ENCODE measurements around the gene HS1BP3. TPM values are rescaled to one million over a fixed set of nuclear protein-coding genes. Genes with fewer than 3 reads are reported as not detected.

HS1BP3 gene
- total RNA-seq, 1 experiment from 2014 or later, result 17.1 TPM

DNA sequence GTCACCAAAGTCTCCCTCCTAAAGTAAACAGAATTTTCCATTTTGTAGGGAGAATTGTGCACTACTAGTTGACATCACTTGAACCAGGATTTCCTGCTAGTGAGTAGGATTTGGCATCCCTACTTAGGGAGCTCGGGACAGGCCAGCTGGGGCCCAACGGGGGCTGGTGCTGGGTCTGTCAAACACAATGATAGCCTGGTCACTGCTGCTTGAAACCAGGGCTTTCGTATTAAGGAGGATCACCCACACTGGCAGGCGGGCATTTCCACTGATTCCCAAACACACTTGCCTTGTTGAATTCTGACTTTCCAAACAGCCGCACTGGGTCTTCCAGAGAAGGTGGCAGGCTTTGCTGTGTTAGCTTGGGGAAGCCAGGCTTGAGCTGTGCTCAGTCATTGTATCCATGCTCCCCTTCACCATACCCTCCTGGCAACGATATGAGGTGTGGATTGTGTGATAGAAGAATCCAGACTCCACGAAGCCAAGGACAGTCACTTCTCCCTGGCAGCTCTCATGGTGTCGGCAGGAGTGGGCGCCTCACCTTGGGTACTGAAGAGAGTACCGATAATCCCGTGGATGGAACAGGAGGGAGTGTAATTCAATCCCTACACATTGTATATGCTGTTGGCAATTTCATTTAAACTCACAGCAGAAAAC lies 23.5 kb upstream of the HS1BP3 start:
- H2AFZ ChIP-seq (ENCODE audit: low read depth, low read length, poor library complexity, severe bottlenecking), result no peak overlapping the region
- H3K79me2 ChIP-seq (ENCODE audit: insufficient read depth, low read length), result no peaks in the 10 kb centered on the region
- ChIA-PET RAD21 (ENCODE audit: low non-redundant PET in 1 of 2, low total read pairs in 2 of 2, uncharacterized antibody in 2 of 2, unreplicated experiment in 2 of 2) (no interaction called here), POLR2A (no interaction called here), CTCF (interaction anchor here (3.2 kb wide), 1 partner anchor 13 kb away, joined by 30 read pairs; no protein-coding TSS in a partner anchor)
- H3K27ac ChIP-seq (ENCODE audit: low read depth, low read length), result no peak overlapping the region
- peaks cover 0 to 11% of the 10 kb centered on the region in 2 experiments; a peak in 2 of 4 replicates for H3K4me1 ChIP-seq (ENCODE audit: control insufficient read depth in 1 of 2, insufficient read depth in 2 of 2, low read length in 2 of 2)
- no peaks in the 10 kb centered on the region for H4K20me1 ChIP-seq (ENCODE audit: insufficient read depth)
- TF ChIP-seq, protein P1, sequence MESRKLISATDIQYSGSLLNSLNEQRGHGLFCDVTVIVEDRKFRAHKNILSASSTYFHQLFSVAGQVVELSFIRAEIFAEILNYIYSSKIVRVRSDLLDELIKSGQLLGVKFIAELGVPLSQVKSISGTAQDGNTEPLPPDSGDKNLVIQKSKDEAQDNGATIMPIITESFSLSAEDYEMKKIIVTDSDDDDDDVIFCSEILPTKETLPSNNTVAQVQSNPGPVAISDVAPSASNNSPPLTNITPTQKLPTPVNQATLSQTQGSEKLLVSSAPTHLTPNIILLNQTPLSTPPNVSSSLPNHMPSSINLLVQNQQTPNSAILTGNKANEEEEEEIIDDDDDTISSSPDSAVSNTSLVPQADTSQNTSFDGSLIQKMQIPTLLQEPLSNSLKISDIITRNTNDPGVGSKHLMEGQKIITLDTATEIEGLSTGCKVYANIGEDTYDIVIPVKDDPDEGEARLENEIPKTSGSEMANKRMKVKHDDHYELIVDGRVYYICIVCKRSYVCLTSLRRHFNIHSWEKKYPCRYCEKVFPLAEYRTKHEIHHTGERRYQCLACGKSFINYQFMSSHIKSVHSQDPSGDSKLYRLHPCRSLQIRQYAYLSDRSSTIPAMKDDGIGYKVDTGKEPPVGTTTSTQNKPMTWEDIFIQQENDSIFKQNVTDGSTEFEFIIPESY (IDR thresholded peaks at IDR 0.05; ENCODE audit: extremely low read depth, insufficient replicate concordance, low read length), result no peak
- no peaks in the 10 kb centered on the region for H3K9me2 ChIP-seq (ENCODE audit: insufficient read depth)
- H3K4me3 ChIP-seq (replicated peaks in 1 of 2; ENCODE audit: low read depth in 1 of 2, low read length in 2 of 2), result no peak overlapping the region
- H3K27me3 ChIP-seq (ENCODE audit: insufficient read depth, low read length), result no peaks in the 10 kb centered on the region
- intact Hi-C loops (cut with micrococcal nuclease), result no loop called here
- no TSS peak for BruUV-seq (replicated peaks)
- H3K9me3 ChIP-seq (ENCODE audit: control insufficient read depth in 1 of 2, insufficient read depth in 1 of 2, low read depth in 1 of 2, low read length in 2 of 2), result no peaks in the 10 kb centered on the region
- H3K9ac ChIP-seq (ENCODE audit: low read length), result no peak overlapping the region
- no peaks in the 10 kb centered on the region for H3K36me3 ChIP-seq (ENCODE audit: control insufficient read depth in 1 of 2, insufficient read depth in 2 of 2, low read length in 2 of 2)
- DNase-seq (ENCODE audit: low read depth, low spot score) (no peak), ATAC-seq (no peak)
- H3K4me2 ChIP-seq (ENCODE audit: low read length), result no peak overlapping the region

DNA sequence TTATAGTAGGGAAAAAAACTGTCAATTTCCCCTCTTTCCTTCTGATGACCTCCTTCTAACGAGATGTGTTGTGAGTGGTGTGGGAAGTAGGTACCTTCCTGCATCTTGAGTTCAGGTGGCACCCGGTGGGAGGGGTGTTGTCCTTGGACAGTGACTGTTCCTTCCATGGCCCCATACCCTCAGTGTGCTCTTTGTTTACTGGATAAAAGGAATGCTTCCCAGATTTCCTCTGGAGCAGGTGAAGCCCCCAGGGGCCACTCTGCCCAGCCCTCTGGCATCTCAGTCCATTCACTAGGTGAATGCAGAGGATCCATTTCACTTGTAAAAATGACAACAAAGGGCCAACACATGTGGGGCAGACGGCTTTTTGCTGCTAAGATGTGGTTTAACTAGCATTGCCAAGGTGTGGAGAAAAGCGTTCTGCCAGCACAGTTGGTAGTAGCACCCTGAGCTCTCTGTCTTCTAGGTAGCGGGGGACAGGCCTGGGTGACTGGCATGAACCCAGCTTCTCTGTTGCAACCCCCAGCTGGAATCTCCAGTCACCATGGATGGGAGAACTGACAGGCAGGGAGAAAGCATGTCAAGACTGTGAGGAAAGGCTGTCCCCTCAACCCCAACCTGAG lies 22.9 kb upstream of the HS1BP3 start:
- no peak overlapping the region for H3K4me3 ChIP-seq (replicated peaks in 1 of 2; ENCODE audit: low read depth in 1 of 2, low read length in 2 of 2)
- no peaks in the 10 kb centered on the region for H3K27me3 ChIP-seq (ENCODE audit: insufficient read depth, low read length)
- H2AFZ ChIP-seq (ENCODE audit: low read depth, low read length, poor library complexity, severe bottlenecking), result no peak overlapping the region
- H3K27ac ChIP-seq (ENCODE audit: low read depth, low read length), result no peak overlapping the region
- no peak overlapping the region for H3K4me2 ChIP-seq (ENCODE audit: low read length)
- H3K36me3 ChIP-seq (ENCODE audit: control insufficient read depth in 1 of 2, insufficient read depth in 2 of 2, low read length in 2 of 2), result no peaks in the 10 kb centered on the region
- intact Hi-C loops (cut with micrococcal nuclease), result no loop called here
- H4K20me1 ChIP-seq (ENCODE audit: insufficient read depth), result no peaks in the 10 kb centered on the region
- ATAC-seq (no peak), DNase-seq (ENCODE audit: low read depth, low spot score) (no peak)
- ChIA-PET CTCF (interaction anchor here (3.2 kb wide), 1 partner anchor 12 kb away, joined by 30 read pairs; no protein-coding TSS in a partner anchor), RAD21 (ENCODE audit: low non-redundant PET in 1 of 2, low total read pairs in 2 of 2, uncharacterized antibody in 2 of 2, unreplicated experiment in 2 of 2) (no interaction called here), POLR2A (no interaction called here)
- H3K9me3 ChIP-seq (ENCODE audit: control insufficient read depth in 1 of 2, insufficient read depth in 1 of 2, low read depth in 1 of 2, low read length in 2 of 2), result no peaks in the 10 kb centered on the region
- no peak for TF ChIP-seq RAD21 (IDR thresholded peaks at IDR 0.05; ENCODE audit: low read depth)
- TF ChIP-seq JUND (IDR thresholded peaks at IDR 0.05), result no peak
- no peak for TF ChIP-seq ZNF274 (IDR thresholded peaks at IDR 0.05; ENCODE audit: low read depth, low read length)
- TF ChIP-seq, protein P2, sequence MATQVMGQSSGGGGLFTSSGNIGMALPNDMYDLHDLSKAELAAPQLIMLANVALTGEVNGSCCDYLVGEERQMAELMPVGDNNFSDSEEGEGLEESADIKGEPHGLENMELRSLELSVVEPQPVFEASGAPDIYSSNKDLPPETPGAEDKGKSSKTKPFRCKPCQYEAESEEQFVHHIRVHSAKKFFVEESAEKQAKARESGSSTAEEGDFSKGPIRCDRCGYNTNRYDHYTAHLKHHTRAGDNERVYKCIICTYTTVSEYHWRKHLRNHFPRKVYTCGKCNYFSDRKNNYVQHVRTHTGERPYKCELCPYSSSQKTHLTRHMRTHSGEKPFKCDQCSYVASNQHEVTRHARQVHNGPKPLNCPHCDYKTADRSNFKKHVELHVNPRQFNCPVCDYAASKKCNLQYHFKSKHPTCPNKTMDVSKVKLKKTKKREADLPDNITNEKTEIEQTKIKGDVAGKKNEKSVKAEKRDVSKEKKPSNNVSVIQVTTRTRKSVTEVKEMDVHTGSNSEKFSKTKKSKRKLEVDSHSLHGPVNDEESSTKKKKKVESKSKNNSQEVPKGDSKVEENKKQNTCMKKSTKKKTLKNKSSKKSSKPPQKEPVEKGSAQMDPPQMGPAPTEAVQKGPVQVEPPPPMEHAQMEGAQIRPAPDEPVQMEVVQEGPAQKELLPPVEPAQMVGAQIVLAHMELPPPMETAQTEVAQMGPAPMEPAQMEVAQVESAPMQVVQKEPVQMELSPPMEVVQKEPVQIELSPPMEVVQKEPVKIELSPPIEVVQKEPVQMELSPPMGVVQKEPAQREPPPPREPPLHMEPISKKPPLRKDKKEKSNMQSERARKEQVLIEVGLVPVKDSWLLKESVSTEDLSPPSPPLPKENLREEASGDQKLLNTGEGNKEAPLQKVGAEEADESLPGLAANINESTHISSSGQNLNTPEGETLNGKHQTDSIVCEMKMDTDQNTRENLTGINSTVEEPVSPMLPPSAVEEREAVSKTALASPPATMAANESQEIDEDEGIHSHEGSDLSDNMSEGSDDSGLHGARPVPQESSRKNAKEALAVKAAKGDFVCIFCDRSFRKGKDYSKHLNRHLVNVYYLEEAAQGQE (IDR thresholded peaks at IDR 0.05; ENCODE audit: low read depth), result no peak
- no peak for TF ChIP-seq CEBPB (IDR thresholded peaks at IDR 0.05; ENCODE audit: low read depth)
- no peak for TF ChIP-seq MAX (IDR thresholded peaks at IDR 0.05)
- no peak for TF ChIP-seq CBX3 (IDR thresholded peaks at IDR 0.05; ENCODE audit: low read depth)
- TF ChIP-seq SIN3A (IDR thresholded peaks at IDR 0.05; ENCODE audit: low read depth), result no peak
- TF ChIP-seq TCF7L2 (IDR thresholded peaks at IDR 0.05; ENCODE audit: borderline replicate concordance, extremely low read depth, insufficient read depth, insufficient read length), result no peak
- BruUV-seq (replicated peaks), result no TSS peak
- H3K4me1 ChIP-seq (ENCODE audit: control insufficient read depth in 1 of 2, insufficient read depth in 2 of 2, low read length in 2 of 2), result peaks cover 0 to 11% of the 10 kb centered on the region in 2 experiments; a peak in 2 of 4 replicates
- H3K79me2 ChIP-seq (ENCODE audit: insufficient read depth, low read length), result no peaks in the 10 kb centered on the region
- H3K9me2 ChIP-seq (ENCODE audit: insufficient read depth), result no peaks in the 10 kb centered on the region
- no peak overlapping the region for H3K9ac ChIP-seq (ENCODE audit: low read length)

Measured in HCT116 (cell line).